Measurements from ENCODE around the gene NINJ1.

DNA sequence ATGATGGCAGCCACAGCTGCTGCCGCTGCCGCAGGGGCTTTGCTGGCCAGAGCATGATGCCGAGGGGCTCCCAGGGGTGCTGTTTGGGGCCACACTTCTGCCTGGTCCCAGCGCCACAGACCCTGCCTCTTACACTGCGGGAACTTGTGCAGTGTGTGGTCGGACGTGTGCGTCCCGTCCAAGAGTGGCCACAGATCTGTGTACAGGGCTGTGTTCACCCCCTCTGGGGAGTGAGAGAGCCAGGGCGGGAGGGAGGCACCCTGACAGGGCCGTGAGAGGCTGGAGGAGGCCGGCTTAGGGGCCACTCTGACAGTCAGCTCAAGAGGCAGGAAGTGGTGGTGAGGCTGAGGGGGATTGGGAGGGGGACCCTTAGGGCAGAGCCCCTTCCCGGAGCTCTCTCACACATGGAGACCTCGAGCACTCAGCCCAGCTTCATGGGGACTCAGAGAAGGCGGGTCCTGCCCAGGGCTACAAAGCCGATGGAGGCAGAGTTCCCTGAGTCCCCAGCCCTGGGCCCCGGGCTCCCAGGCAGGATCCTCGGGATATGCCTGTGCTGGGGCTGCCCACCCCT is 51.1 kb downstream of the NINJ1 start:
- no peak for TF ChIP-seq ZNF274 (IDR thresholded peaks at IDR 0.05; ENCODE audit: low read depth, low read length)
- TF ChIP-seq YY1 (IDR thresholded peaks at IDR 0.05; ENCODE audit: insufficient read depth, insufficient read length), result no peak
